SJSA1 (cell line): ENCODE measurements around the gene ARCN1. TPM values are rescaled to one million over a fixed set of nuclear protein-coding genes. Genes with fewer than 3 reads are reported as not detected.
A peak's percentile ranks its signal among the peaks of the same experiment; 100 is the strongest.

Experiments used
- DNase-seq, 2 experiments: peaks; one replicate each; pipeline ENCODE4 v3.0.0-alpha.2; 2015 to 2020; ENCODE audit warnings: low spot score in 2 of 2, low read depth in 1 of 2
- H3K27ac ChIP-seq: fragments of 250-450 bp; sonication (Bioruptor Pico); 2 replicates; pipeline ENCODE4 v1.5.1; 2020; ENCODE audit warnings: mild to moderate bottlenecking, moderate library complexity
- H3K27me3 ChIP-seq: fragments of 250-450 bp; sonication (Bioruptor Pico); replicated peaks from 2 replicates; pipeline ENCODE4 v1.5.1; 2020; ENCODE audit warnings: mild to moderate bottlenecking, moderate library complexity
- H3K36me3 ChIP-seq: fragments of 250-450 bp; sonication (Bioruptor Pico); 2 replicates; pipeline ENCODE4 v1.5.1; 2020; ENCODE audit warnings: mild to moderate bottlenecking
- H3K4me1 ChIP-seq: fragments of 250-450 bp; sonication (Bioruptor Pico); replicated peaks from 2 replicates; pipeline ENCODE4 v1.6.1; 2021; ENCODE audit warnings: mild to moderate bottlenecking
- H3K4me3 ChIP-seq: fragments of 250-450 bp; sonication (Bioruptor Pico); 2 replicates; pipeline ENCODE4 v1.5.1; 2020; ENCODE audit warnings: mild to moderate bottlenecking
- H3K9me3 ChIP-seq: fragments of 250-450 bp; sonication (Bioruptor Pico); replicated peaks from 2 replicates; pipeline ENCODE4 v1.5.1; 2020; ENCODE audit warnings: mild to moderate bottlenecking
- total RNA-seq: library from RNA; depleted of rRNA; stranded (reverse); fragments of >200 nt; shearing (Covaris generic); gene quantifications from 2 replicates; pipeline ENCODE4 v1.2.3, GENCODE V29; 2014

ARCN1 gene
- total RNA-seq, 1 experiment from 2014 or later: 102 TPM

DNA sequence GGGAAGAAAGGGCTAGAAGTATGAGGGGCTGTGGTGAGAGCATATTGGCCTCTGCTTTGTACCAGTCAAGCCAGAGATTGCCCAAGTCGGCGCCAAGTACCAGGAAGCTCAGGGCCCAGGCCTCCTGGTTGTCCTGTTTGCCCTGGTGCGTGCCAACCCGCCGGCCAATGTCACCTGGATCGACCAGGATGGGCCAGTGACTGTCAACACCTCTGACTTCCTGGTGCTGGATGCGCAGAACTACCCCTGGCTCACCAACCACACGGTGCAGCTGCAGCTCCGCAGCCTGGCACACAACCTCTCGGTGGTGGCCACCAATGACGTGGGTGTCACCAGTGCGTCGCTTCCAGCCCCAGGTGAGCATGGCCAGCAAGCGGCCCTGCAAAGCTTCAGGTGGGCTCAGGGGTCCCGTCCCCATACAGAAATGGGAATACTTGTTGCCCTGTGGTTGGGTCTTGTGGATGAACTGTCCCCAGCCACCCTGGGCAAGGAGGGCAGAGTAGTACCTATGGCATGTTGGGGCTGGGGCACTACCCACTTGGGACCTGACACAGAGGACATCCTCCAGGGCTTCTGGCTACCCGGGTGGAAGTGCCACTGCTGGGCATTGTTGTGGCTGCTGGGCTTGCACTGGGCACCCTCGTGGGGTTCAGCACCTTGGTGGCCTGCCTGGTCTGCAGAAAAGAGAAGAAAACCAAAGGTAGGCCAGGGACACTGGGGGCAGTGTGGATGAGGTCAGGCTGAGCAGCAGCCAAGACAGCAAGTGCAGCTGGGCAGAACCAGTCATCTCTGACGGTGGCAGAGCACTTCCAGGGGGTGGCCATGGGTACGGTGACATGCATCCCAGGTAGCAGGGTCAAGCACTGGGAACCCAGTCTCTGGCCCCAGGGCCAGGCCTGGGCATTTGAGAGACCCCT lies 39.1 kb upstream of the ARCN1 start:
- H3K4me1 ChIP-seq: peaks cover 23% of the 10 kb centered on the region
- H3K4me3 ChIP-seq: no peak overlapping the region
- no peaks in the 10 kb centered on the region for H3K27me3 ChIP-seq
- H3K9me3 ChIP-seq: 0 out of 2 replicates have a peak, but pooled peaks cover 3% of the 10 kb centered on the region
- H3K27ac ChIP-seq: no peak overlapping the region
- DNase-seq: no peak
- no peaks in the 10 kb centered on the region for H3K36me3 ChIP-seq

DNA sequence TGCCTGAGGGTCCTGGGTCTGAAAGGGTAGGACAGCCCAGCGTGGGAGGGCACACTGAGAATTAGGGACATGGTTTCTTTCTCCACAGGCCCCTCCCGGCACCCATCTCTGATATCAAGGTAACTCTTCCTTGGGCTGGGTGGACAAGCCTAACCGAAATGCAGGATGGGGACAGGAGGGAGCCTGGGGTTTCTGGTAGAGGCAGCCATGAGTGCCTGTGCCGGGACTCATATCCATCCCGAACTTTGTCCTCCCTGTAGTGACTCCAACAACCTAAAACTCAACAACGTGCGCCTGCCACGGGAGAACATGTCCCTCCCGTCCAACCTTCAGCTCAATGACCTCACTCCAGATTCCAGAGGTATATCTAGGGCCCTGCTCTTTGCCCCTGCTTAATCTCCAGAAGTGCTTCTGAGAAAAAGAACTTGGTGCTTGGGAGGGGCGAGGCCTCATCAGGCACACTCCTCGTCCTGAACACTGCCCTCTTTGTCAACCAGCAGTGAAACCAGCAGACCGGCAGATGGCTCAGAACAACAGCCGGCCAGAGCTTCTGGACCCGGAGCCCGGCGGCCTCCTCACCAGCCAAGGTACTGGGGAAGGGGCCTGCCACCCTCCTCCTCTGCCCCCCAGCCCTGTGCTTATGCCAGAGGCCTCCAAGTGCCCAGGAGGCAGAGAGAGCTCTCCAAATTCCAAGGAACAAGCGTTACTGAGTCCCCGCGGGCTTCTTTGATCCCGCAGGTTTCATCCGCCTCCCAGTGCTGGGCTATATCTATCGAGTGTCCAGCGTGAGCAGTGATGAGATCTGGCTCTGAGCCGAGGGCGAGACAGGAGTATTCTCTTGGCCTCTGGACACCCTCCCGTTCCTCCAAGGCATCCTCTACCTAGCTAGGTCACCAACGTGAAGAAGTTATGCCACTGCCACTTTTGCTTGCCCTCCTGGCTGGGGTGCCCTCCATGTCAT lies 38.2 kb upstream of the ARCN1 start:
- no peaks in the 10 kb centered on the region for H3K36me3 ChIP-seq
- 0 out of 2 replicates have a peak, but pooled peaks cover 3% of the 10 kb centered on the region for H3K9me3 ChIP-seq
- H3K27ac ChIP-seq: no peak overlapping the region
- H3K27me3 ChIP-seq: no peaks in the 10 kb centered on the region
- peaks cover 29% of the 10 kb centered on the region for H3K4me1 ChIP-seq
- DNase-seq: no peak
- H3K4me3 ChIP-seq: no peak overlapping the region

DNA sequence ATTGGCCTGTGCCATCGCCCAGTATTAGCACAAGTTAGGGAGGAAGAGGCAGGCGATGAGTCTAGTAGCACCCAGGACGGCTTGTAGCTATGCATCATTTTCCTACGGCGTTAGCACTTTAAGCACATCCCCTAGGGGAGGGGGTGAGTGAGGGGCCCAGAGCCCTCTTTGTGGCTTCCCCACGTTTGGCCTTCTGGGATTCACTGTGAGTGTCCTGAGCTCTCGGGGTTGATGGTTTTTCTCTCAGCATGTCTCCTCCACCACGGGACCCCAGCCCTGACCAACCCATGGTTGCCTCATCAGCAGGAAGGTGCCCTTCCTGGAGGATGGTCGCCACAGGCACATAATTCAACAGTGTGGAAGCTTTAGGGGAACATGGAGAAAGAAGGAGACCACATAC lies 36.9 kb upstream of the ARCN1 start:
- Histone ChIP-seq H3K4me3 (no peak overlapping the region), H3K36me3 (no peaks in the 10 kb centered on the region), H3K27ac (no peak overlapping the region), H3K4me1 (peaks cover 29% of the 10 kb centered on the region), H3K9me3 (0 out of 2 replicates have a peak, but pooled peaks cover 3% of the 10 kb centered on the region), H3K27me3 (no peaks in the 10 kb centered on the region)
- DNase-seq: no peak

DNA sequence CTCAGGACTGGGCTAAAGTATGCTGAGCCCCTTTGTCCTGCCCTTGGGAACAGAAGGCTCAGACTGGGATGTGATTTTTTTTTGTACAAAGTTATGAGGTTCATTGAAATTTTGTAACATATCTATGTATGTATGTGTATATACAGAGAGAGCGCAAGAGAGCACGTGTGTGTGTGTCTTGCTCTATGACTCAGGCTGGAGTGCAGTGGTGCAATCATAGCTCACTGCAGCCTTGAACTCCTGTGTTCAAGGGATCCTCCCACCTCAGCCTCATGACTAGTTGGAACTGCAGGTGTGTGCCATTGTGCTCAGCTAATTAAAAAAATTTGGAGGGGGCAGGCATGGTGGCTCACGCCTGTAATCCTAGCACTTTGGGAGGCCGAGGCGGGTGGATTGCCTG lies 35.5 kb upstream of the ARCN1 start:
- H3K4me1 ChIP-seq: peaks cover 20% of the 10 kb centered on the region
- no peaks in the 10 kb centered on the region for H3K27me3 ChIP-seq
- H3K9me3 ChIP-seq: no peaks in the 10 kb centered on the region
- H3K27ac ChIP-seq: no peak overlapping the region
- no peak for DNase-seq
- H3K4me3 ChIP-seq: no peak overlapping the region
- H3K36me3 ChIP-seq: no peaks in the 10 kb centered on the region

DNA sequence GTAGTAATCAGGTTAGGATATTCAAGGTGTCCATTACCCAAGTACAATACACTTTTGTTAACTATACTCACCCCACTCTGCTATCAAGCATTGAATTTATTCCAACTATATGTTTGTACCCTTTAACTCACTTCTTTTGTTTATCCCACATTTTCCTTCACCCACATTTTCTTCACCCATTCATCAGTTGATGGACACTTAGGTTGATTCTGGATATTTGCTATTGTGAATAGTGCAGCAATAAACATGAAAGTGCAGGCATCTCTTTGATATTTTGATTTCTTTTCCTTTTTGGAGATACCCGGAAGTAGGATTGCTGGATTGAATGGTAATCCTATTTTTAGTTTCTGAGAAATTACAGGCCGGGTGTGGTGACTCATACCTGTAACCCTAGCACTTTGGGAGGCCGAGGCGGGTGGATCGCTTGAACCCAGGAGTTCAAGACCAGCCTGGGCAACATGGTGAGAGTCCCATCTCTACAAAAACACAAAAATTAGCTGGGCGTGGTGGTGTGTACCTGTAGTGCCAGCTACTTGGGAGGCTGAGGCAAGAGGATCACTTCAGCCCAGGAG lies 34.7 kb upstream of the ARCN1 start:
- H3K4me1 ChIP-seq: peaks cover 20% of the 10 kb centered on the region
- H3K9me3 ChIP-seq: no peaks in the 10 kb centered on the region
- H3K4me3 ChIP-seq: no peak overlapping the region
- DNase-seq: peak in 1 of 2 experiments; percentile 11
- no peaks in the 10 kb centered on the region for H3K36me3 ChIP-seq
- peak overlapping the region; percentile 64 for H3K27ac ChIP-seq
- H3K27me3 ChIP-seq: no peaks in the 10 kb centered on the region

DNA sequence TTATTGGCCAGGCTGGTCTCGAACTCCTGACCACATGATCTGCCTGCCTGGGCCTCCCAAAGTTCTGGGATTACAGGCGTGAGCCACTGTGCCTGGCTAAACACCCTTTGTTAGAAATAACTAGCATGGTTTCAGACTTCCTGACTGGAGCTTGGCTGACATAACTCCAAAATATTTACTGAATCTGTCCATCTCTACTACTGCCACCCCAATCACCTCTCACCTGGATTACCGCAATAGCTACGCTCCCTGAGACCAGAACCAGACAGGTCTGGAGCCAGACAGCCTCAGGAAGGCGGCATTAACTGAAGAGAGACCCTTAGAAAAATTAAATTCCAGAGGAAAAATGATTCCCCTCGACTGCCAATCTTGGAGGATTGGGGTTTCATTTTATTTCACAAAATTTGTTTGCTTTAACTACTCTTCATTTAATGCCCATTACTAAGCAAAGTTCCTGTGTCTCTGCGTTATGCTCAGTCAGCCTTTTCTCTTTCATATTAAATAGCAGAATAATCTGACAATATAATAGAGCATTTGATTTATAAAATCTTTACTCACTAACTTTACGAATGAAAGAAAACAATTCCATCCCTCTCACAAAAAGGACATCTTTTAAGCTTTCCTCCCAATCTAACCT lies 28.1 kb upstream of the ARCN1 start:
- H3K27me3 ChIP-seq: no peaks in the 10 kb centered on the region
- no peak overlapping the region for H3K4me3 ChIP-seq
- no peaks in the 10 kb centered on the region for H3K36me3 ChIP-seq
- no peak overlapping the region for H3K27ac ChIP-seq
- peaks cover 3% of the 10 kb centered on the region for H3K4me1 ChIP-seq
- H3K9me3 ChIP-seq: no peaks in the 10 kb centered on the region
- no peak for DNase-seq

DNA sequence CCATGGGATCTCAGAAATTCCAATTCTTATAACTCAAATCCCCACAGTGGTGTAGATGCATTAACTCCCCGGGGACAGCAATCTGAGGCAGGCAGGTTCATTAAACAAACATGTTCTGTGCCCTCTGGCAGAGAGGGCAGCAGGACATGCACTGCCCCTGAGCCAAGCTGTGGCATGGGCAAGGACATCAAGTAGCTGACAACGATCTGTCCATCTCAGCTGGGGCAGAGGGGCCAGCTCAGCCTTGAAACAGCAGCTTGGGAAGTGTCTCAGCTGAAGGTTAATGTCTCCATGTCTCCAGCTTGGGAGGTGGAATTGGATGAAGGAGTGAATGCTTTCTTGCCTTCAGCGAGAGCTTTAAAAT lies 27.6 kb upstream of the ARCN1 start:
- no peaks in the 10 kb centered on the region for H3K36me3 ChIP-seq
- no peaks in the 10 kb centered on the region for H3K27me3 ChIP-seq
- DNase-seq: no peak

DNA sequence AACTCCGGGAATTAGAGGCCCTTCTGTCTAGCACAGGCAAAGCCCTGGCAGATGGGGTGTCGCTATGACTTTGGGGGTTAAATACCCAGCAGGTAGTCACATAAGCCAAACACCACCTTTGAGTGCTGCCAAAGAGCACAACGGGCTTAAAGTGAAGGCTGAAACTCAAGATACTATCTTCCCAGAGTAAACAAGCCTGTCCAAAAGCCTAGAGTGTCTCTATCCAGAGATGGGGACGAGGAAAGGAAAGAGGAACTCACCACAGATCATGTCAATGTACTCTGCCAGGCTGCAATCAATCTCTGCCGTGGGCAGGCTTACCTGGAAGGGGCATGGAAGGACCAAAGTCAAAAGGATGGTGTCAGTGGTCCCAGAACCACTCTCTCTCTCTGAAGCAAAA lies 26.7 kb upstream of the ARCN1 start:
- Histone ChIP-seq H3K27ac (no peak overlapping the region), H3K4me3 (no peak overlapping the region), H3K36me3 (no peaks in the 10 kb centered on the region), H3K4me1 (no peaks in the 10 kb centered on the region), H3K9me3 (no peaks in the 10 kb centered on the region), H3K27me3 (no peaks in the 10 kb centered on the region)
- no peak for DNase-seq

More for the DNA sequence above, 27.6 kb upstream of the ARCN1 start:
- no peak overlapping the region for H3K27ac ChIP-seq
- H3K4me1 ChIP-seq: no peaks in the 10 kb centered on the region
- no peak overlapping the region for H3K4me3 ChIP-seq
- H3K9me3 ChIP-seq: no peaks in the 10 kb centered on the region

DNA sequence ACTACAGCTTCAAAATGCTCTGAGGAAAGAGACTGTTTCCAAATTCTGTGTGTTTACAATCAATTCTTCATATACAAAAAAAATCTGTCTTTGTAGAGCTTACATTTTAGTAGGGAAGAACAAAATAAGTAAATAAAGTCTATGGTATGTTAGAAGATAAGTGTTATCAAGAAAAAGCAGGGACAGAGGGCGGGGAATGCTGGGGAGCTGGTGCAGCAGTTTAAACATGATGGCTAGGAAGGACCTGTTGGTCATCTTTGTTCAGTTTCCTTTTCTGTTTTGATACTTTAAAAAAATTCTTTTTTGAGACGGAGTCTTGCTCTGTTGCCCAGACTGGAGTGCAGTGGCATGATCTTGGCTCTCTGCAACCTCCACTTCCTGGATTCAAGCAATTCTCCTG lies 25.1 kb upstream of the ARCN1 start:
- Histone ChIP-seq H3K4me1 (no peaks in the 10 kb centered on the region), H3K27me3 (no peaks in the 10 kb centered on the region), H3K4me3 (no peak overlapping the region), H3K9me3 (no peaks in the 10 kb centered on the region), H3K36me3 (no peaks in the 10 kb centered on the region), H3K27ac (no peak overlapping the region)
- DNase-seq: no peak

DNA sequence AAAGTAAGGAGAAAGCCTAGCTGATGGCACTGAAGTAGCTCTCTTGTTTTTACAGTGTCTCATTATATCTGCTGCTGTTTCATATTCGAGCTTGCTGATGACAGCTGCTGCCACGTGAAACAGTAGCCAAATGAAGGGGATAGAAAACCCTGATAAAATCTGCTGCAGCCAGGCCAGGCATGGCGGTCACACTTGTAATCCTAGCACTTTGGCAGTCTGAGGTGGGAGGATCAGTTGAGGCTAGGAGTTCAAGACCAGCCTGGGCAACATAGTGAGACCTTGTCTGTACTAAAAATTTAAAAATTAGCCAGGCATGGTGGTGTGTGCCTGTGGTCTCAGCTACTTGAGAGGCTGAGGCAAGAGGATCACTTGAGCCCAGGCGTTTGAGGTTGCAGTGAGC lies 19.9 kb upstream of the ARCN1 start:
- H3K4me3 ChIP-seq: no peak overlapping the region
- no peaks in the 10 kb centered on the region for H3K36me3 ChIP-seq
- H3K9me3 ChIP-seq: no peaks in the 10 kb centered on the region
- no peak overlapping the region for H3K27ac ChIP-seq
- H3K27me3 ChIP-seq: no peaks in the 10 kb centered on the region
- DNase-seq: no peak
- no peaks in the 10 kb centered on the region for H3K4me1 ChIP-seq

DNA sequence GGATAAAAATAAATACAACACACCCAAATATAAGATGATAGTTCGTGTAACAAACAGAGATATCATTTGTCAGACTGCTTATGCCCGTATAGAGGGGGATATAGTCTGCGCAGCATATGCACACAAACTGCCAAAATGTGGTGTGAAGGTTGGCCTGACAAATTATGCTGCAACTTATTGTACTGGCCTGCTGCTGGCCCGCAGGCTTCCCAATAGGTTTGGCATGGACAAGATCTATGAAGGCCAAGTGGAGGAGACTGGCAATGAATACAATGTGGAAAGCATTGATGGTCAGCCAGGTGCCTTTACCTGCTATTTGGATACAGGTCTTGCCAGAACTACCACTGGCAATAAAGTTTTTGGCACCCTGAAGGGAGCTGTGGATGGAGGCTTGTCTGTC lies 11.4 kb upstream of the ARCN1 start:
- no peak overlapping the region for H3K27ac ChIP-seq
- H3K9me3 ChIP-seq: no peaks in the 10 kb centered on the region
- H3K36me3 ChIP-seq: no peaks in the 10 kb centered on the region
- H3K4me3 ChIP-seq: no peak overlapping the region
- DNase-seq: no peak
- no peaks in the 10 kb centered on the region; the same call in 1 of the 2 replicates for H3K4me1 ChIP-seq
- no peaks in the 10 kb centered on the region for H3K27me3 ChIP-seq

DNA sequence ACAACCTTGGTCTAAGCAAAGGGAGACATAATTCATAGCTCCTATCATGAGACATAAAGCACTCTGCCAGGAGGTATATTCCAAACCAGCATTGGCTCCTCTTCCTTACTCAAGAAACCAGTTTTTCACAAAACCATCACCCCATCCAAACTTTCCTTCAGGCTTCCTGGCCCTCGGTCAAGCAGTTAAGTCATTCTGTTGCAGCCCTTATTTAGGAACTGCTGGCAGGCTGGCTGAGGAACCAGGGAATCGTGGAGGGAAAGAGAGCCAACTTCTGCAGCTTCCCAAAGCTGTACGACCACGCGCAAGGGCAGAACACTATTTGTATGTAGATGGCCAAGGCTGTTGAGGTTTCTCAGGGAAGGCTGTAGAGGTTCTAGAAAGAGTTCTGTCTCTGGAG lies 7.2 kb upstream of the ARCN1 start:
- no peak overlapping the region for H3K27ac ChIP-seq
- no peak for DNase-seq
- H3K4me3 ChIP-seq: no peak overlapping the region
- H3K4me1 ChIP-seq: no peaks in the 10 kb centered on the region; the same call in 1 of the 2 replicates
- H3K36me3 ChIP-seq: no peaks in the 10 kb centered on the region
- H3K27me3 ChIP-seq: no peaks in the 10 kb centered on the region
- H3K9me3 ChIP-seq: no peaks in the 10 kb centered on the region

DNA sequence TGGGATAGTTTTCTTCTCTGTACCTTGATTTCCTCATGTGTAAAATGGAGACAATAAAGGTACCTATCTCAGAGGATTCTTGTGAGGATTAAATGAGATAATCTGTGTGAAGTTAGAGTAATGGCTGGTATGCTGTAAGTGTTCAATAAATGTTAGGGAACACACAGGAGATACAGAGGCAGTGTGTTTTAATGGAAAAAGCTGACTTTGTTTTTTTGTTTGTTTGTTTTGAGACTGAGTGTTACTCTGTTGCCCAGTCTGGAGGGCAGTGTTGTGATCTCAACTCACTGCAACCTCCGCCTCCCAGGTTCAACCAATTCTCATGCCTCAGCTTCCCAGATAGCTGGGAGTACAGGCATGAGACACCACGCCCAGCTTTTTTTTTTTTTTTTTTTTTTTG lies 2.5 kb upstream of the ARCN1 start:
- peaks cover 9% of the 10 kb centered on the region for H3K36me3 ChIP-seq
- H3K4me1 ChIP-seq: peaks cover 7% of the 10 kb centered on the region; the same call in 1 of the 2 replicates
- no peak overlapping the region for H3K4me3 ChIP-seq
- H3K27me3 ChIP-seq: no peaks in the 10 kb centered on the region
- no peak for DNase-seq
- H3K27ac ChIP-seq: no peak overlapping the region
- H3K9me3 ChIP-seq: no peaks in the 10 kb centered on the region
